Neural crest cell (in vitro differentiated cells): Measurements from ENCODE around the gene OSBPL9. TPM values are rescaled to one million over a fixed set of nuclear protein-coding genes. Genes with fewer than 3 reads are reported as not detected.

Experiments used
- DNase-seq: peaks from one replicate; pipeline ENCODE4 v3.0.0; 2021; ENCODE audit warnings: low read depth, mixed read lengths, low spot score
- H3K27ac Mint-ChIP-seq: one replicate; pipeline ENCODE4 v1.8.0; 2021; ENCODE audit warnings: mild to moderate bottlenecking, mixed read lengths; ENCODE audit not compliant: unreplicated experiment
- H3K27me3 Mint-ChIP-seq: 2 replicates; pipeline ENCODE4 v1.8.0; 2021; ENCODE audit warnings: low read depth, mild to moderate bottlenecking, mixed read lengths
- H3K36me3 Mint-ChIP-seq: 2 replicates; pipeline ENCODE4 v1.8.0; 2021; ENCODE audit warnings: low read depth, mild to moderate bottlenecking, mixed read lengths
- H3K4me1 Mint-ChIP-seq: 2 replicates; pipeline ENCODE4 v1.8.0; 2021; ENCODE audit warnings: mixed read lengths
- H3K4me3 Mint-ChIP-seq: one replicate; pipeline ENCODE4 v1.8.0; 2021; ENCODE audit warnings: mild to moderate bottlenecking, mixed read lengths
- H3K9me3 Mint-ChIP-seq: 2 replicates; pipeline ENCODE4 v1.8.0; 2021; ENCODE audit warnings: mixed read lengths
- total RNA-seq: library from RNA; stranded (reverse); gene quantifications from 2 replicates; pipeline ENCODE4 v1.2.1, GENCODE V29; 2021
- TF ChIP-seq, protein P1 (sequence below): fragments of 200-600 bp; sonication (generic); conservative IDR thresholded peaks from 2 replicates; pipeline ENCODE4 v1.5.0; 2021; ENCODE audit warnings: antibody characterized with exemption, mild to moderate bottlenecking

OSBPL9 gene
- total RNA-seq, 1 donor from 2014 or later: 76.7 TPM

DNA sequence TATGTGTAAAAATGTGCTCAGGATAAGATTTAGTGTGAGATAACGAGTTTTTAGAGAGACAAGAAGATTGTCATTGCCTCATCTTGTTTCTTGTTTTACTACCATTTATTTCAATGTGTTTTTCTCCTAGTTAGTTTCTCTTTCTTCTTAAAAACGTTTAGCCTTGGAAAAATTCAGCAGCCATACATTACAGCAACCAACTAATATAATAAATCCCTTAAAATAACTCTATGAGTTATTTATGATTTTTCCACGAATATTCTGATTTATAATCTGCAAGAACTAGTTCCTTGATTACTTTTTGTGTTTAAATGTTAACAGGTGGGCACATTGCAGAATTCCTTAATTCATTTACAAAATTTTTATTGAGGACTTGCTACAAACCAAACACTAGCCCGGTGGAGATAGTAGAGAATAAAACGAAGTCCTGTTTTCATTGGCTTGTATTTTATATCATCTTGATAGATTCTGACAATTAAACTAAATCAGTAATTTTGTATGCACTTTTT is 118.9 kb downstream of the OSBPL9 start:
- Mint-ChIP-seq H3K27ac (no peak overlapping the region), H3K36me3 (no peaks in the 10 kb centered on the region)

DNA sequence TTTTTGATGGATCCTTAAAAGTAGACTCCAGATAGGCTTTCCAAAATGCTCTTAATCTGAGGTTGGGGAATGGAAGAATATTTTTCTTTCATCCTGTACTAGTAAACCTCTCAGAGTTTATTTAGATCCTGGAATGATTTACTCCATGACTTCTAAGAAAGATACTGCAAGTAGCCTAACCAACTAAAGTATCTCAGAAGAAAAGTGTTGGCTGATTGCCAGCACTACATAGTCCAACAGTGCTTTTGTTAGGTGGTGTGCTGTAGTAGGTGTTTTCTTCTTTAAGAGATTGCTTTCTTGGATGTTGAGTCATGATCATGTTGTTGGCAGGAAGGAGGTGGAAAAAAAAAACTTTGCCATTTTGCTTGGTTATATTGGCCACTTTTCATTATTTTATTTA is 119.8 kb downstream of the OSBPL9 start:
- TF ChIP-seq, protein P1, sequence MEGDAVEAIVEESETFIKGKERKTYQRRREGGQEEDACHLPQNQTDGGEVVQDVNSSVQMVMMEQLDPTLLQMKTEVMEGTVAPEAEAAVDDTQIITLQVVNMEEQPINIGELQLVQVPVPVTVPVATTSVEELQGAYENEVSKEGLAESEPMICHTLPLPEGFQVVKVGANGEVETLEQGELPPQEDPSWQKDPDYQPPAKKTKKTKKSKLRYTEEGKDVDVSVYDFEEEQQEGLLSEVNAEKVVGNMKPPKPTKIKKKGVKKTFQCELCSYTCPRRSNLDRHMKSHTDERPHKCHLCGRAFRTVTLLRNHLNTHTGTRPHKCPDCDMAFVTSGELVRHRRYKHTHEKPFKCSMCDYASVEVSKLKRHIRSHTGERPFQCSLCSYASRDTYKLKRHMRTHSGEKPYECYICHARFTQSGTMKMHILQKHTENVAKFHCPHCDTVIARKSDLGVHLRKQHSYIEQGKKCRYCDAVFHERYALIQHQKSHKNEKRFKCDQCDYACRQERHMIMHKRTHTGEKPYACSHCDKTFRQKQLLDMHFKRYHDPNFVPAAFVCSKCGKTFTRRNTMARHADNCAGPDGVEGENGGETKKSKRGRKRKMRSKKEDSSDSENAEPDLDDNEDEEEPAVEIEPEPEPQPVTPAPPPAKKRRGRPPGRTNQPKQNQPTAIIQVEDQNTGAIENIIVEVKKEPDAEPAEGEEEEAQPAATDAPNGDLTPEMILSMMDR: no peak
- DNase-seq: no peak
- Mint-ChIP-seq H3K27ac (no peak overlapping the region), H3K4me3 (no peak overlapping the region), H3K4me1 (peaks cover 26% of the 10 kb centered on the region), H3K9me3 (no peaks in the 10 kb centered on the region), H3K27me3 (no peaks in the 10 kb centered on the region), H3K36me3 (peaks cover under 1% of the 10 kb centered on the region)

More for the DNA sequence above, 118.9 kb downstream of the OSBPL9 start:
- Mint-ChIP-seq H3K27me3 (no peaks in the 10 kb centered on the region), H3K4me1 (peaks cover 26% of the 10 kb centered on the region), H3K9me3 (no peaks in the 10 kb centered on the region), H3K4me3 (no peak overlapping the region)
- DNase-seq: no peak
- TF ChIP-seq, protein P1: no peak

DNA sequence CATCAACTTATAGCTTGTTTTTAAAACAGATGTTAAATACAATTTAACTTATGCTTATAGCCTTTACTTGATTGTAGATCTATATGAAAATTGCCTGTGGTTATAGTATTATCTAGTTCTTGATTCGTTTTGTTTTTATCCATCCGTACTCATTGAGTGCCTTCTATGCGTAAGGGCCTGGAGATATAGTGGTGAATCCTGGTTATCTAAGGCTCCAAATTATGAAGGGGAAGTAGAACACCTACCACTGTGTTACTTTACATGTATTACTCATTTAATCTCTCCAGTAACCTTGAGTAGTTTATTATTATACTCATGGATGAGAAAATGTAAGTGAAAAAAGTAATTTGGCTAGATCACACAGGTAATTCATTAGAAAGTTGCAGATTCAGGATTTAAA is 121.8 kb downstream of the OSBPL9 start:
- TF ChIP-seq, protein P1: no peak
- no peak for DNase-seq
- Mint-ChIP-seq H3K27ac (no peak overlapping the region), H3K27me3 (no peaks in the 10 kb centered on the region), H3K4me3 (no peak overlapping the region), H3K9me3 (no peaks in the 10 kb centered on the region), H3K36me3 (peaks cover 3% of the 10 kb centered on the region), H3K4me1 (peaks cover 14% of the 10 kb centered on the region)

DNA sequence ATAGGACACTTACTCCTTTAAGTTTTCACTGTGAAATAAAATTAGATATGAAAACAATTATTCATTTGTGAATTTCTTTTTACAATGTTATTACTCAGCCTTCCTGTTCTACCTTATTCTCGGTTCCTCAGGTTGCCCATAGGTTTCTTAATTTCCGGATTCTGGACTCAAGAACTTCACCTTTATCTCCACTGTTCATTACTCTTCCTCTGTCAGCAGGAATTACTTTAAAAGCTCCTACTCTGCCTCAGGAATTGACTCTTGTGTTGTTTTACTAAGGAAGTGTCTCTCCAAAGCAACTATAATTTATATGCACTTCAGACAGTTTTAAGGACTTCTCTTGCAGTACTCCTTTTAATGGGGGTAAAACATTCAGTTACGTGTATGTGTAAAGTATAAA is 123.8 kb downstream of the OSBPL9 start:
- no peak for DNase-seq
- H3K9me3 Mint-ChIP-seq: no peaks in the 10 kb centered on the region
- TF ChIP-seq, protein P1: no peak
- no peaks in the 10 kb centered on the region for H3K4me1 Mint-ChIP-seq
- H3K27me3 Mint-ChIP-seq: no peaks in the 10 kb centered on the region
- no peak overlapping the region for H3K27ac Mint-ChIP-seq
- no peak overlapping the region for H3K4me3 Mint-ChIP-seq
- H3K36me3 Mint-ChIP-seq: peaks cover 3% of the 10 kb centered on the region

DNA sequence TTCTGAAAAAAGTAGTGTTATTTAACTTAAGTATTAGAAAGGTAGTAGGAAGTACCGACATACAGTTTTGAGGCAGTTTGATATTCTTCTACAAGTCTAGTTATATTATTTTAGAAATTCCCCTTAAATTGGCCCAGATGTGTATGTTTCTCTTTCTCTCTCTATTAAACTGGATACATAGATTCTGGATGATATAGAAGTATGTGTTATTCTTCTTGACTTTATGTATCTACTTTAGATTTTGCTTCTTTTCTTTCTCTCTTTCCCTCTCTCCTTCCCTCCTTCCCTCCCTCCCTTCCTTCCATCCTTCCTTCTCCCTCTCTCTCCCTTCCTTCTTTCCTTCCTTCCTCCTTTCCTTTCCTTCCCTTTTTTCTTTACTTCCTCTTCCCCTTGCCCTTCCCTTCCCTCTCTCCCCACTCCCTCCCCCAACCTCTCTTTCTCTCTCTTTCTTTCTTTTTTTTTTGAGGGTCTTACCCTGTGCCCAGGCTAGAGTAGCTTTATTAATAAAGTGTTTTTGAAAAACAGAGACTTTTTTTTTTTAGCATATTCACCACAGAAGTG is 124.3 kb downstream of the OSBPL9 start:
- Mint-ChIP-seq H3K4me3 (no peak overlapping the region), H3K4me1 (no peaks in the 10 kb centered on the region), H3K36me3 (peaks cover 3% of the 10 kb centered on the region), H3K27me3 (no peaks in the 10 kb centered on the region), H3K27ac (no peak overlapping the region), H3K9me3 (no peaks in the 10 kb centered on the region)
- TF ChIP-seq, protein P1: no peak
- no peak for DNase-seq
